Measurements from ENCODE around the gene HSPG2. TPM values are rescaled to one million over a fixed set of nuclear protein-coding genes. Genes with fewer than 3 reads are reported as not detected.

HSPG2 gene
- total and polyA plus RNA-seq, 2 experiments from 2014 or later, result 72.4 to 81.2 TPM

DNA sequence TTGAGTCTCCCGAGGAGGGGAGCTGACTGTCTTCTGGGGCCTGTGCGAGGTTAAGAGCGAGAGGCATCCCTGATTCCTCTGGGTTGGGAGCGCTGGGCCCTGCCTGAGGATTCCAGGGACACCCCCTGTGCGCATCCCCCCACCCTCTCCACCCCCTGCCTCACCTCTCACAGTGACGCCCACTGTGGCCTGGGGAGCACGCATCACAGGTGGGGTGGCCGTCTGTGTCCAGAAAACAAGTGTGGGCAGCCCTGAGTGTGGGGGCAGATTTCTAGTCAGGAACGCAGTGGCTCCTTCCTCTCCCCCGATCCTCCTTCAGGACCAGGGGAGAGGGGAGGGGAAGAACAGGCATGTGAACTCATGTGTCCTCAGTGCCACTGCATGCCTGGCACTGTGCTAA, 63.3 kb downstream of the HSPG2 start:
- no peak overlapping the region for H2AFZ ChIP-seq
- no peaks in the 10 kb centered on the region for H4K20me1 ChIP-seq (ENCODE audit: insufficient read depth, poor library complexity, severe bottlenecking)
- no peaks in the 10 kb centered on the region for H3K9me2 ChIP-seq (replicated peaks; ENCODE audit: insufficient read depth)
- H3K4me3 ChIP-seq, result no peak overlapping the region
- H3K36me3 ChIP-seq (replicated peaks; ENCODE audit: insufficient read depth, low read depth), result no peaks in the 10 kb centered on the region
- 94% methylated on average over 10 of the region's 10 CpGs for WGBS (ENCODE audit: low lambda C conversion rate, missing lambda C conversion rate)
- DNase-seq (ENCODE audit: low spot score), result no peak
- H3K27me3 ChIP-seq, result no peaks in the 10 kb centered on the region
- TF ChIP-seq CTCF (IDR thresholded peaks at IDR 0.05; ENCODE audit: poor library complexity) (no peak), EZH2 (IDR thresholded peaks at IDR 0.05; ENCODE audit: borderline replicate concordance) (no peak), EZH2phosphoT487 (IDR thresholded peaks at IDR 0.05; ENCODE audit: low read depth, severe bottlenecking, unreplicated experiment) (no peak)
- no peaks in the 10 kb centered on the region for H3K4me1 ChIP-seq (ENCODE audit: insufficient read depth)
- H3K9me3 ChIP-seq (ENCODE audit: low read depth), result no peaks in the 10 kb centered on the region
- H3K79me2 ChIP-seq, result no peaks in the 10 kb centered on the region
- no peak overlapping the region for H3K27ac ChIP-seq
- H3K4me2 ChIP-seq, result no peak overlapping the region

DNA sequence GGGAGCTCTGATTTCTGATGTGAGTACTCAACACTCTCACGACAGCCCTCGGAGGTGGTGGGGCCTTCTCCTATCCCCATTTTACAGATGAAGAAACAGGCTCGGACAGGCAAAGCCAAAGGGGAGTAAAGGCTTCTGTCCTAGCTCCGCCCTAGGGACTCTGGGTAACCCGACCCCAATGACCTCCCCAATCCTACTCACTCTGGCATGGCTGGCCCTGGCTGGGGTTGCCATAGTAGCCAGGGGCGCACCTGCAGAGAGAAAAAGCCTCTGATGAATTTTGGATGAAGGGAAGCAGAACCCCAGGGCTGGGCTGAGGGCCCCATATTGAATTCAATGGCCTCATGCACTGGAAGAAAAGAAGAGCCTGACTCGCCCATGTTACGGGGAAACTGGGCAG, 63.9 kb downstream of the HSPG2 start:
- no peak overlapping the region for H3K4me3 ChIP-seq
- H4K20me1 ChIP-seq (ENCODE audit: insufficient read depth, poor library complexity, severe bottlenecking), result no peaks in the 10 kb centered on the region
- no peaks in the 10 kb centered on the region for H3K9me2 ChIP-seq (replicated peaks; ENCODE audit: insufficient read depth)
- TF ChIP-seq EZH2 (IDR thresholded peaks at IDR 0.05; ENCODE audit: borderline replicate concordance) (no peak), CTCF (IDR thresholded peaks at IDR 0.05; ENCODE audit: poor library complexity) (no peak)
- no peaks in the 10 kb centered on the region for H3K79me2 ChIP-seq
- no peak overlapping the region for H2AFZ ChIP-seq
- no peak for DNase-seq (ENCODE audit: low spot score)
- no peaks in the 10 kb centered on the region for H3K36me3 ChIP-seq (replicated peaks; ENCODE audit: insufficient read depth, low read depth)
- no peaks in the 10 kb centered on the region for H3K27me3 ChIP-seq
- no peaks in the 10 kb centered on the region for H3K4me1 ChIP-seq (ENCODE audit: insufficient read depth)
- no peak overlapping the region for H3K27ac ChIP-seq
- no peak overlapping the region for H3K4me2 ChIP-seq
- 95% methylated on average over 8 of the region's 8 CpGs for WGBS (ENCODE audit: low lambda C conversion rate, missing lambda C conversion rate)
- H3K9me3 ChIP-seq (ENCODE audit: low read depth), result no peaks in the 10 kb centered on the region

GRCh38 chr1:21872445-21873079, 64.5 kb downstream of the HSPG2 start:
- no peaks in the 10 kb centered on the region for H3K79me2 ChIP-seq
- H3K36me3 ChIP-seq (replicated peaks; ENCODE audit: insufficient read depth, low read depth), result no peaks in the 10 kb centered on the region
- no peaks in the 10 kb centered on the region for H4K20me1 ChIP-seq (ENCODE audit: insufficient read depth, poor library complexity, severe bottlenecking)
- H2AFZ ChIP-seq, result no peak overlapping the region
- WGBS (ENCODE audit: low lambda C conversion rate, missing lambda C conversion rate), result 97% methylated on average over 16 of the region's 17 CpGs
- no peaks in the 10 kb centered on the region for H3K4me1 ChIP-seq (ENCODE audit: insufficient read depth)
- H3K9me2 ChIP-seq (replicated peaks; ENCODE audit: insufficient read depth), result no peaks in the 10 kb centered on the region
- no peak overlapping the region for H3K27ac ChIP-seq
- H3K9me3 ChIP-seq (ENCODE audit: low read depth), result no peaks in the 10 kb centered on the region
- no peak overlapping the region for H3K4me3 ChIP-seq
- H3K27me3 ChIP-seq, result no peaks in the 10 kb centered on the region
- no peak overlapping the region for H3K4me2 ChIP-seq
- no peak for TF ChIP-seq EZH2phosphoT487 (IDR thresholded peaks at IDR 0.05; ENCODE audit: low read depth, severe bottlenecking, unreplicated experiment)
- TF ChIP-seq EZH2 (IDR thresholded peaks at IDR 0.05; ENCODE audit: borderline replicate concordance), result no peak
- no peak for TF ChIP-seq CTCF (IDR thresholded peaks at IDR 0.05; ENCODE audit: poor library complexity)
- no peak for DNase-seq (ENCODE audit: low spot score)
